Measurements from ENCODE around the gene DPY30.
"Not testable (repeated sequence)": the region's sequence is repeated elsewhere in the genome, so short reads cannot be mapped to it uniquely, and the experiment has no call there.

- TF ChIP-seq CTCF, POLR2A (IDR thresholded peaks at IDR 0.05): not testable (repeated sequence)
Measured at GRCh38 chr2:32034198-32034887, 5.3 kb downstream of the DPY30 start.

Measured in body of pancreas (tissue), 4 donors.